GM04504 (cell line): Measurements from ENCODE around the gene CUX1.

ENCODE experiments used
- DNase-seq: peaks from one replicate; pipeline ENCODE4 v3.0.0-alpha.2; 2012; ENCODE audit warnings: low read depth

The CUX1 gene

GRCh38 chr7:102185796-102186195 is 368.4 kb downstream of the CUX1 start:
- no peak for DNase-seq

- DNase-seq = no peak
Measured at GRCh38 chr7:102186306-102186705, 368.9 kb downstream of the CUX1 start.

- DNase-seq = no peak
Measured at GRCh38 chr7:102188746-102189145, 371.3 kb downstream of the CUX1 start.

- no peak for DNase-seq
Measured at GRCh38 chr7:102189756-102190155, 372.3 kb downstream of the CUX1 start.

GRCh38 chr7:102190776-102191350 is 373.4 kb downstream of the CUX1 start:
- no peak for DNase-seq

GRCh38 chr7:102191556-102192379 is 374.3 kb downstream of the CUX1 start:
- no peak for DNase-seq

- DNase-seq = no peak
Measured at GRCh38 chr7:102192790-102193189, 375.4 kb downstream of the CUX1 start.

- DNase-seq = no peak
Measured at GRCh38 chr7:102193806-102194205, 376.4 kb downstream of the CUX1 start.

- no peak for DNase-seq
Measured at GRCh38 chr7:102195361-102195760, 377.9 kb downstream of the CUX1 start.

GRCh38 chr7:102196028-102196427 is 378.6 kb downstream of the CUX1 start:
- no peak for DNase-seq

GRCh38 chr7:102197161-102197560 is 379.7 kb downstream of the CUX1 start:
- DNase-seq = no peak

- DNase-seq = no peak
Measured at GRCh38 chr7:102197599-102197998, 380.2 kb downstream of the CUX1 start.

- no peak for DNase-seq
Measured at GRCh38 chr7:102198417-102198956, 381.1 kb downstream of the CUX1 start.

GRCh38 chr7:102201576-102201975 is 384.1 kb downstream of the CUX1 start:
- DNase-seq = no peak

GRCh38 chr7:102202556-102202955 is 385.1 kb downstream of the CUX1 start:
- no peak for DNase-seq

- DNase-seq = no peak
Measured at GRCh38 chr7:102203218-102203617, 385.8 kb downstream of the CUX1 start.

- DNase-seq = no peak
Measured at GRCh38 chr7:102204212-102204611, 386.8 kb downstream of the CUX1 start.

GRCh38 chr7:102205915-102206314 is 388.5 kb downstream of the CUX1 start:
- DNase-seq = no peak

- DNase-seq = no peak
Measured at GRCh38 chr7:102208826-102209225, 391.4 kb downstream of the CUX1 start.

GRCh38 chr7:102210787-102211186 is 393.4 kb downstream of the CUX1 start:
- no peak for DNase-seq

- no peak for DNase-seq
Measured at GRCh38 chr7:102211590-102212550, 394.4 kb downstream of the CUX1 start.

GRCh38 chr7:102214477-102215072 is 397.1 kb downstream of the CUX1 start:
- DNase-seq = no peak
